ENCODE results near the gene TTC27. TPM values are rescaled to one million over a fixed set of nuclear protein-coding genes. Genes with fewer than 3 reads are reported as not detected.

TTC27 gene
- total RNA-seq (2016; rRNA removed; fragmentation: Illumina TruSeq; extraction: Trizol) (44.7 and 65.1 TPM in 2 replicates), polyA plus RNA-seq (2011; rRNA removed) (23.0 and 26.7 TPM in 2 replicates), polyA minus RNA-seq (2011; rRNA and poly(A)+ RNA removed; ENCODE audit: low replicate concordance) (29.8 and 40.4 TPM in 2 replicates), Bru-seq, nascent RNA (percentile 75 among the genes with signal in this experiment), BruChase-seq, experiment 1, labeled RNA remaining after a 6-hour chase (percentile 68 among the genes with signal in this experiment), BruChase-seq, experiment 2, labeled RNA remaining after a 2-hour chase (percentile 66 among the genes with signal in this experiment)
- total RNA-seq (2016; cell fraction: cytosol; rRNA removed; fragmentation: Illumina TruSeq; extraction: Trizol; ENCODE audit: low read depth) = 9.5 and 10.9 TPM in 2 replicates
- 43.8 and 63.7 TPM in 2 replicates for total RNA-seq (2016; cell fraction: insoluble cytoplasmic fraction; rRNA removed; fragmentation: Illumina TruSeq; extraction: Trizol)
- total RNA-seq (2016; cell fraction: membrane; rRNA removed; fragmentation: Illumina TruSeq; extraction: Trizol) = 15.7 and 17.8 TPM in 2 replicates
- total RNA-seq (2016; cell fraction: nucleus; rRNA removed; fragmentation: Illumina TruSeq; extraction: Trizol) = 36.7 and 38.7 TPM in 2 replicates
- polyA plus RNA-seq (2011; cell fraction: cytosol; rRNA removed) = 14.3 and 22.9 TPM in 2 replicates
- polyA plus RNA-seq (2011; cell fraction: nucleus; rRNA removed) = 12.1 and 14.8 TPM in 2 replicates
- 20.5 and 25.5 TPM in 2 replicates for polyA plus RNA-seq (2012)
- polyA plus RNA-seq (2016; cell fraction: cytosol; fragmentation: Illumina TruSeq; extraction: Trizol; ENCODE audit: low read depth) = 3.7 and 4.5 TPM in 2 replicates
- polyA plus RNA-seq (2016; cell fraction: insoluble cytoplasmic fraction; fragmentation: Illumina TruSeq; extraction: Trizol; ENCODE audit: low read depth) = 45.5 and 47.0 TPM in 2 replicates
- 7.3 and 8.6 TPM in 2 replicates for polyA plus RNA-seq (2016; cell fraction: membrane; fragmentation: Illumina TruSeq; extraction: Trizol; ENCODE audit: low read depth)
- 19.1 and 22.3 TPM in 2 replicates for polyA plus RNA-seq (2016; cell fraction: nucleus; fragmentation: Illumina TruSeq; extraction: Trizol; ENCODE audit: insufficient read depth, low read depth)
- 20.0 and 21.8 TPM in 2 replicates for polyA minus RNA-seq (2011; cell fraction: cytosol; rRNA and poly(A)+ RNA removed)
- polyA minus RNA-seq (2011; cell fraction: nucleus; rRNA and poly(A)+ RNA removed) = 56.0 and 69.0 TPM in 2 replicates
- long read RNA-seq, experiment 1, transcript TTC27-201 (20 exons, 2,876 nt) = major isoform, 17 of 23 reads
- long read RNA-seq, experiment 1, partial matches to known transcripts = 2 of 23 reads
- long read RNA-seq, experiment 1, other reads (novel, unspliced or antisense) = 4 of 23 reads
- long read RNA-seq, experiment 2, partial matches to known transcripts = 19 of 69 reads
- long read RNA-seq, experiment 2, other reads (novel, unspliced or antisense) = 50 of 69 reads

GRCh38 chr2:32627814-32628579 lies at the start of gene TTC27:
TTC27 (plus strand) TSS chr2:32628050; CDS start chr2:32628293, 243 bp downstream.
- Histone ChIP-seq H3K9me3 (ENCODE audit: low read length) (no peaks in the 10 kb centered on the region), H3K27me3 (ENCODE audit: control insufficient read depth in 1 of 2, insufficient read depth in 2 of 2, low read length in 2 of 2) (peaks cover 0 to 4% of the 10 kb centered on the region in 2 experiments; a peak in 1 of 5 replicates), H3K27ac (ENCODE audit: extremely low read length, insufficient read depth, low read length) (peak within 1 kb of the TSS; percentile 66), H3K4me1 (ENCODE audit: insufficient read depth, low read length) (peaks cover 29% of the 10 kb centered on the region), H3K79me2 (ENCODE audit: insufficient read depth, low read length) (peaks cover 7% of the 10 kb centered on the region), H4K20me1 (ENCODE audit: insufficient read depth, low read length) (no peaks in the 10 kb centered on the region), H3K4me2 (ENCODE audit: low read depth, low read length) (peak within 1 kb of the TSS; percentile 84), H3K4me3 (replicated peaks in 1 of 3; ENCODE audit: insufficient read depth in 1 of 3, low read depth in 2 of 3, low read length in 3 of 3) (peak within 1 kb of the TSS; percentile 73 to 98 (median 96)), H2AFZ (ENCODE audit: low read length) (peak within 1 kb of the TSS; percentile 95), H3K36me3 (replicated peaks in 1 of 2; ENCODE audit: control insufficient read depth in 1 of 2, insufficient read depth in 2 of 2, low read length in 2 of 2) (peaks cover 0 to 12% of the 10 kb centered on the region in 2 experiments; a peak in 4 of 5 replicates), H3K9ac (ENCODE audit: insufficient read depth, low read depth, low read length) (peak within 1 kb of the TSS; percentile 95)
- in situ Hi-C loops (cut with HindIII; ENCODE audit: extremely low pct_ligation_motif_present, low pct_unique_long_range_greater_than_20kb) = no loop called here
- 2% methylated on average over 34 of the region's 39 CpGs for WGBS (ENCODE audit: low lambda C conversion rate)
- FAIRE-seq = peak; percentile 80
- CTCF ChIA-PET (ENCODE audit: low intra/inter-chr PET ratio, low total read pairs) = no interaction called here
- POLR2A ChIA-PET = interaction anchor here (0.5 to 1.3 kb wide), 9 partner anchors 12 to 619 kb away, joined by 3 to 9 read pairs (median 3); partner anchors contain the start of genes DPY30 and SLC30A6
- DNase-seq (ENCODE audit: low spot score) = peak; percentile 96
- BruUV-seq (replicated peaks) = TSS peak; percentile 76
- peak; percentile 98 for ATAC-seq
- intact Hi-C loops (cut with micrococcal nuclease; ENCODE audit: unreplicated experiment) = loop anchor here (1.0 kb wide), 1 partner anchor 69 kb away; no protein-coding TSS in a partner anchor
- TF ChIP-seq ZNF235 (CRISPR knock-in tag; IDR thresholded peaks at IDR 0.05; ENCODE audit: borderline replicate concordance) (no peak), GABPB1 (CRISPR knock-in tag; IDR thresholded peaks at IDR 0.05) (peak; percentile 85), ZNF317 (CRISPR knock-in tag; IDR thresholded peaks at IDR 0.05) (peak; percentile 85), ARNT2 (CRISPR knock-in tag; IDR thresholded peaks at IDR 0.05; ENCODE audit: low read depth) (peak; percentile 69; the same call in 1 of the 2 replicates), ATF2 (CRISPR knock-in tag; IDR thresholded peaks at IDR 0.05) (peak; percentile 62; the same call in 1 of the 2 replicates), ZNF264 (CRISPR knock-in tag; IDR thresholded peaks at IDR 0.05) (peak; percentile 61; the same call in 1 of the 2 replicates), ZNF710 (CRISPR knock-in tag; IDR thresholded peaks at IDR 0.05; ENCODE audit: borderline replicate concordance) (peak; percentile 74; the same call in 1 of the 2 replicates), PITX1 (CRISPR knock-in tag; IDR thresholded peaks at IDR 0.05) (no peak), ZBTB26 (CRISPR knock-in tag; IDR thresholded peaks at IDR 0.05; ENCODE audit: borderline replicate concordance) (0 out of 2 replicates have a peak, but pooled peaks have one; percentile 64), SIX4 (CRISPR knock-in tag; IDR thresholded peaks at IDR 0.05) (peak; percentile 10; the same call in 1 of the 2 replicates), KMT2A (CRISPR knock-in tag; IDR thresholded peaks at IDR 0.05) (peak; percentile 90), ZMAT3 (CRISPR knock-in tag; conservative IDR thresholded peaks at IDR 0.05) (peak; percentile 82; the same call in 1 of the 2 replicates)

Measured in HepG2 (cell line).